GM12875 (cell line): ENCODE results near the gene NTSR2.

Experiments
- H3K4me3 ChIP-seq: one replicate; pipeline ENCODE4 v1.5.1; 2011; ENCODE audit warnings: low read depth, low read length, control low read depth
- CTCF ChIP-seq: IDR thresholded peaks from 2 replicates; pipeline ENCODE4 v1.5.1; 2011; ENCODE audit warnings: low read depth, mild to moderate bottlenecking, control low read depth, inconsistent platforms, low read length, moderate library complexity, borderline replicate concordance; ENCODE audit not compliant: insufficient read depth

The NTSR2 gene

GRCh38 chr2:11708106-11708505 is 38.1 kb upstream of the NTSR2 start:
- no peak for TF ChIP-seq CTCF
- H3K4me3 ChIP-seq, result no peak overlapping the region

- no peak for TF ChIP-seq CTCF
- H3K4me3 ChIP-seq, result no peak overlapping the region
Observed at GRCh38 chr2:11705711-11706110, 35.7 kb upstream of the NTSR2 start.

- no peak overlapping the region for H3K4me3 ChIP-seq
- TF ChIP-seq CTCF, result no peak
Observed at GRCh38 chr2:11705063-11705462, 35.1 kb upstream of the NTSR2 start.

GRCh38 chr2:11703700-11704099 is 33.7 kb upstream of the NTSR2 start:
- H3K4me3 ChIP-seq, result no peak overlapping the region
- TF ChIP-seq CTCF, result no peak

GRCh38 chr2:11702946-11703345 is 33.0 kb upstream of the NTSR2 start:
- TF ChIP-seq CTCF, result no peak
- H3K4me3 ChIP-seq, result no peak overlapping the region

- no peak for TF ChIP-seq CTCF
- no peak overlapping the region for H3K4me3 ChIP-seq
Observed at GRCh38 chr2:11701751-11702301, 31.8 kb upstream of the NTSR2 start.

GRCh38 chr2:11701206-11701605 is 31.2 kb upstream of the NTSR2 start:
- no peak for TF ChIP-seq CTCF
- no peak overlapping the region for H3K4me3 ChIP-seq
